Measurements from ENCODE around the gene OR6Q1. TPM values are rescaled to one million over a fixed set of nuclear protein-coding genes. Genes with fewer than 3 reads are reported as not detected.

OR6Q1 gene
- total and polyA plus RNA-seq, 2 of the 13 experiments (the other 11 are each of a cell fraction or from before 2014, with no cell fraction given), result not detected

DNA sequence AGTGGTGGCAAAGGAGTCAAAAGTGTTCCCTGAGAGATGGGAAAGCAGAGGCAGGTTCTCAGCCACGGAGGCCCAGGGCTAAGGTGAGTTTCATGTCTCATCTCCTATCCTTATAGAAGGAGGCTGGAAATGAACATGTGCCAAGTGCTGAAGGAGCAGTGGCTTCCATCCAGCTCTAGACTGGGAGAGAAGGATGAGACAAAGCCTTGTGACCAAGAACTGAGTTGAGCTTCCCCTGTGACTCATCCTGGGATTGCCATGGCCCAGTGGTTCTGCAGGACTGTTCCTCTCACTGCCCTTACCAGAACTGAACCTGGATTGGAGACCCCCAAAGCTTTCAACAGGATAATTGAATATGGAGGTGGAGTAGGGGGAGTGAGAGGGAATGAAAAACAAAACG, 23.8 kb upstream of the OR6Q1 start:
- Histone ChIP-seq H3K4me2 (ENCODE audit: low read depth, low read length) (no peak overlapping the region), H3K27ac (ENCODE audit: extremely low read length, insufficient read depth, low read length) (no peak overlapping the region), H3K79me2 (ENCODE audit: insufficient read depth, low read length) (no peaks in the 10 kb centered on the region), H4K20me1 (ENCODE audit: insufficient read depth, low read length) (no peaks in the 10 kb centered on the region), H3K27me3 (ENCODE audit: control insufficient read depth in 1 of 2, insufficient read depth in 2 of 2, low read length in 2 of 2) (no peaks in the 10 kb centered on the region), H2AFZ (ENCODE audit: low read length) (peak overlapping the region; percentile 34), H3K4me1 (ENCODE audit: insufficient read depth, low read length) (peaks cover 36% of the 10 kb centered on the region), H3K4me3 (replicated peaks in 1 of 3; ENCODE audit: insufficient read depth in 1 of 3, low read depth in 2 of 3, low read length in 3 of 3) (no peak overlapping the region), H3K36me3 (replicated peaks in 1 of 2; ENCODE audit: control insufficient read depth in 1 of 2, insufficient read depth in 2 of 2, low read length in 2 of 2) (no peaks in the 10 kb centered on the region), H3K9ac (ENCODE audit: insufficient read depth, low read depth, low read length) (no peak overlapping the region), H3K9me3 (ENCODE audit: low read length) (0 out of 2 replicates have a peak, but pooled peaks cover 5% of the 10 kb centered on the region)
- intact Hi-C loops (cut with micrococcal nuclease; ENCODE audit: unreplicated experiment), result no loop called here
- ChIA-PET POLR2A (no interaction called here), CTCF (ENCODE audit: low intra/inter-chr PET ratio, low total read pairs) (no interaction called here)
- in situ Hi-C loops (cut with HindIII; ENCODE audit: extremely low pct_ligation_motif_present, low pct_unique_long_range_greater_than_20kb), result no loop called here
- DNase-seq (ENCODE audit: low spot score) (no peak), FAIRE-seq (no peak), ATAC-seq (no peak)
- peak; percentile 32; the same call in 1 of the 2 replicates for TF ChIP-seq FOSL2 (CRISPR knock-in tag; IDR thresholded peaks at IDR 0.05)
- TF ChIP-seq ZNF230 (CRISPR knock-in tag; IDR thresholded peaks at IDR 0.05), result no peak
- no TSS peak for BruUV-seq (replicated peaks)
- WGBS (ENCODE audit: low lambda C conversion rate), result 57% methylated on average over 2 of the region's 2 CpGs

DNA sequence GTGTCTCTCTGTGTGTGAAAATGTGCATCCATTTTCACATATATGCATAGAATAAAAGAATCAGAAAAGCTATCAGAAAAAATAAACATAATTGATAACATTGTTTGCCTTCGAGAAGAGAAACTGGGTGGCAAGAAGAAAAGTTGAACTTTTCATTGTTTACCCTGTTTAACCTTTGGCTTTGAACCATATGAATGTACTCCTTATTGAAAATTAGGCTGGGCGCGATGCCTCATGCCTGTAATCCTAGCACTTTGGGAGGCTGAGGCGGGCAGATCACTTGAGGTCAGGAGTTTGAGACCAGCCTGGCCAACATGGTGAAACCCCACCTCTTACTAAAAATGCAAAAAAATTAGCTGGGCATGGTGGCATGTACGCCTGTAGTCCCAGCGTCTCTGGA, 19.0 kb upstream of the OR6Q1 start:
- H3K9ac ChIP-seq (ENCODE audit: insufficient read depth, low read depth, low read length), result no peak overlapping the region
- WGBS (ENCODE audit: low lambda C conversion rate), result 54% methylated on average over 6 of the region's 6 CpGs
- H2AFZ ChIP-seq (ENCODE audit: low read length), result no peak overlapping the region
- no TSS peak for BruUV-seq (replicated peaks)
- no peak overlapping the region for H3K4me2 ChIP-seq (ENCODE audit: low read depth, low read length)
- intact Hi-C loops (cut with micrococcal nuclease; ENCODE audit: unreplicated experiment), result no loop called here
- DNase-seq (ENCODE audit: low spot score) (peak; percentile 23), ATAC-seq (no peak), FAIRE-seq (no peak)
- no peaks in the 10 kb centered on the region for H3K27me3 ChIP-seq (ENCODE audit: control insufficient read depth in 1 of 2, insufficient read depth in 2 of 2, low read length in 2 of 2)
- no peaks in the 10 kb centered on the region for H3K79me2 ChIP-seq (ENCODE audit: insufficient read depth, low read length)
- no peak overlapping the region for H3K27ac ChIP-seq (ENCODE audit: extremely low read length, insufficient read depth, low read length)
- peaks cover 16% of the 10 kb centered on the region for H3K4me1 ChIP-seq (ENCODE audit: insufficient read depth, low read length)
- 0 out of 2 replicates have a peak, but pooled peaks cover 5% of the 10 kb centered on the region for H3K9me3 ChIP-seq (ENCODE audit: low read length)
- ChIA-PET CTCF (ENCODE audit: low intra/inter-chr PET ratio, low total read pairs) (no interaction called here), POLR2A (no interaction called here)
- H3K36me3 ChIP-seq (replicated peaks in 1 of 2; ENCODE audit: control insufficient read depth in 1 of 2, insufficient read depth in 2 of 2, low read length in 2 of 2), result no peaks in the 10 kb centered on the region
- no peaks in the 10 kb centered on the region for H4K20me1 ChIP-seq (ENCODE audit: insufficient read depth, low read length)
- H3K4me3 ChIP-seq (replicated peaks in 1 of 3; ENCODE audit: insufficient read depth in 1 of 3, low read depth in 2 of 3, low read length in 3 of 3), result no peak overlapping the region
- in situ Hi-C loops (cut with HindIII; ENCODE audit: extremely low pct_ligation_motif_present, low pct_unique_long_range_greater_than_20kb), result no loop called here
- TF ChIP-seq NCOA2 (CRISPR knock-in tag; IDR thresholded peaks at IDR 0.05) (0 out of 2 replicates have a peak, but pooled peaks have one; percentile 30), SP4 (CRISPR knock-in tag; IDR thresholded peaks at IDR 0.05) (no peak), SIX4 (CRISPR knock-in tag; IDR thresholded peaks at IDR 0.05) (no peak), ZNF326 (CRISPR knock-in tag; IDR thresholded peaks at IDR 0.05; ENCODE audit: borderline replicate concordance) (no peak), CCAR2 (optimal IDR thresholded peaks at IDR 0.05; ENCODE audit: low read depth, low read length) (no peak), NR2F6 (IDR thresholded peaks at IDR 0.05) (peak; percentile 75), NR2F6 (CRISPR knock-in tag; IDR thresholded peaks at IDR 0.05) (peak; percentile 52; the same call in 1 of the 2 replicates), AKAP8 (CRISPR knock-in tag; IDR thresholded peaks at IDR 0.05) (no peak), ZMYM4 (CRISPR knock-in tag; IDR thresholded peaks at IDR 0.05) (peak; percentile 25; the same call in 1 of the 2 replicates), SOX6 (IDR thresholded peaks at IDR 0.05) (no peak), SOX6 (CRISPR knock-in tag; IDR thresholded peaks at IDR 0.05) (peak; percentile 35; the same call in 1 of the 2 replicates), RXRA (CRISPR knock-in tag; IDR thresholded peaks at IDR 0.05) (no peak), NFYB (CRISPR knock-in tag; IDR thresholded peaks at IDR 0.05) (no peak), ZMYM2 (CRISPR knock-in tag; IDR thresholded peaks at IDR 0.05) (peak; percentile 57), ZNF558 (CRISPR knock-in tag; IDR thresholded peaks at IDR 0.05; ENCODE audit: borderline replicate concordance) (no peak)
- TF ChIP-seq, protein P1, sequence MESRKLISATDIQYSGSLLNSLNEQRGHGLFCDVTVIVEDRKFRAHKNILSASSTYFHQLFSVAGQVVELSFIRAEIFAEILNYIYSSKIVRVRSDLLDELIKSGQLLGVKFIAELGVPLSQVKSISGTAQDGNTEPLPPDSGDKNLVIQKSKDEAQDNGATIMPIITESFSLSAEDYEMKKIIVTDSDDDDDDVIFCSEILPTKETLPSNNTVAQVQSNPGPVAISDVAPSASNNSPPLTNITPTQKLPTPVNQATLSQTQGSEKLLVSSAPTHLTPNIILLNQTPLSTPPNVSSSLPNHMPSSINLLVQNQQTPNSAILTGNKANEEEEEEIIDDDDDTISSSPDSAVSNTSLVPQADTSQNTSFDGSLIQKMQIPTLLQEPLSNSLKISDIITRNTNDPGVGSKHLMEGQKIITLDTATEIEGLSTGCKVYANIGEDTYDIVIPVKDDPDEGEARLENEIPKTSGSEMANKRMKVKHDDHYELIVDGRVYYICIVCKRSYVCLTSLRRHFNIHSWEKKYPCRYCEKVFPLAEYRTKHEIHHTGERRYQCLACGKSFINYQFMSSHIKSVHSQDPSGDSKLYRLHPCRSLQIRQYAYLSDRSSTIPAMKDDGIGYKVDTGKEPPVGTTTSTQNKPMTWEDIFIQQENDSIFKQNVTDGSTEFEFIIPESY (CRISPR knock-in tag; IDR thresholded peaks at IDR 0.05), result peak; percentile 54; the same call in 1 of the 2 replicates
- TF ChIP-seq, protein P2, sequence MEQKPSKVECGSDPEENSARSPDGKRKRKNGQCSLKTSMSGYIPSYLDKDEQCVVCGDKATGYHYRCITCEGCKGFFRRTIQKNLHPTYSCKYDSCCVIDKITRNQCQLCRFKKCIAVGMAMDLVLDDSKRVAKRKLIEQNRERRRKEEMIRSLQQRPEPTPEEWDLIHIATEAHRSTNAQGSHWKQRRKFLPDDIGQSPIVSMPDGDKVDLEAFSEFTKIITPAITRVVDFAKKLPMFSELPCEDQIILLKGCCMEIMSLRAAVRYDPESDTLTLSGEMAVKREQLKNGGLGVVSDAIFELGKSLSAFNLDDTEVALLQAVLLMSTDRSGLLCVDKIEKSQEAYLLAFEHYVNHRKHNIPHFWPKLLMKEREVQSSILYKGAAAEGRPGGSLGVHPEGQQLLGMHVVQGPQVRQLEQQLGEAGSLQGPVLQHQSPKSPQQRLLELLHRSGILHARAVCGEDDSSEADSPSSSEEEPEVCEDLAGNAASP (CRISPR knock-in tag; IDR thresholded peaks at IDR 0.05; ENCODE audit: borderline replicate concordance), result peak; percentile 47; the same call in 1 of the 2 replicates
